A549 (cell line): ENCODE measurements around the gene TMEM87B. TPM values are rescaled to one million over a fixed set of nuclear protein-coding genes. Genes with fewer than 3 reads are reported as not detected.
A peak's percentile ranks its signal among the peaks of the same experiment; 100 is the strongest.

Source experiments
- ATAC-seq, 2 experiments: fragments of 200-7000 bp in 1 of 2; fragments of >200 bp in 1 of 2; cut with Nextera tagmentation in 1 of 2; cut with Tn5 transposase in 1 of 2; 3 replicates each; pipeline versions ENCODE4 v1.8.0 to v1.9.1; 2018 to 2020; ENCODE audit warnings: mild to moderate bottlenecking in 1 of 2, moderate library complexity in 1 of 2
- CTCF ChIA-PET: fragments of 300-600 bp; sonication (Branson Sonifier 250); formaldehyde crosslinking; extraction: SDS; loops from one replicate; lab custom pipeline; 2021; ENCODE audit warnings: antibody characterized with exemption, inconsistent platforms; lab: Yijun Ruan, JAX
- POLR2A ChIA-PET: fragments of 350-600 bp; formaldehyde crosslinking; extraction: SDS; loops from one replicate; lab custom pipeline; 2021; ENCODE audit warnings: antibody characterized with exemption, inconsistent platforms; lab: Yijun Ruan, JAX
- DNase-seq, 2 experiments: peaks; one replicate each; pipeline versions ENCODE4 v3.0.0 to v3.0.0-alpha.2; 2011 to 2016; ENCODE audit warnings: low read depth in 1 of 2, low spot score in 1 of 2
- FAIRE-seq: peaks from 2 replicates; lab custom pipeline; 2011; peaks lifted over from hg19 to GRCh38; lab: Jason Lieb, UNC
- H3K27ac ChIP-seq, 2 experiments: fragments of >200 bp; sonication (Bioruptor Twin); formaldehyde crosslinking; 3 replicates each; pipeline ENCODE4 v1.5.1; 2016 to 2017
- H3K4me1 ChIP-seq: fragments of >200 bp; sonication (Bioruptor Twin); formaldehyde crosslinking; 3 replicates; pipeline ENCODE4 v1.6.1; 2016
- H3K4me2 ChIP-seq: fragments of >200 bp; sonication (Bioruptor Twin); formaldehyde crosslinking; 3 replicates; pipeline ENCODE4 v1.6.1; 2016
- H3K4me3 ChIP-seq: fragments of >200 bp; sonication (Bioruptor Twin); formaldehyde crosslinking; 3 replicates; pipeline ENCODE4 v1.5.1; 2016
- H3K9me3 ChIP-seq: fragments of >200 bp; sonication (Bioruptor Twin); formaldehyde crosslinking; 3 replicates; pipeline ENCODE4 v1.6.1; 2016
- CEBPB ChIP-seq, 2 experiments: fragments of >200 bp in 1 of 2; sonication (Bioruptor Twin) in 1 of 2; formaldehyde crosslinking in 1 of 2; IDR thresholded peaks; 2 replicates each; pipeline ENCODE4 v1.6.1; 2012 to 2016
- CHD4 ChIP-seq: fragments of 200-600 bp; sonication (generic); IDR thresholded peaks from 2 replicates; pipeline ENCODE4 v1.6.1; 2016; ENCODE audit warnings: antibody characterized with exemption, mild to moderate bottlenecking, borderline replicate concordance
- ESRRA ChIP-seq: fragments of 150-350 bp; IDR thresholded peaks from 2 replicates; pipeline ENCODE4 v1.6.1; 2014; ENCODE audit warnings: mild to moderate bottlenecking, low read length, borderline replicate concordance
- FOSL2 ChIP-seq, 2 experiments: fragments of 450-650 bp in 1 of 2; fragments of >200 bp in 1 of 2; sonication (Bioruptor Twin) in 1 of 2; formaldehyde crosslinking; IDR thresholded peaks; 2 replicates each; pipeline versions ENCODE4 v1.5.0 to v1.6.1; 2016 to 2020; ENCODE audit warnings: mild to moderate bottlenecking in 1 of 2, moderate library complexity in 1 of 2
- FOXS1 ChIP-seq: fragments of 250-450 bp; sonication (Bioruptor Pico); IDR thresholded peaks from 2 replicates; pipeline ENCODE4 v1.5.0; 2020; ENCODE audit warnings: mild to moderate bottlenecking, moderate library complexity
- HDAC2 ChIP-seq: fragments of 200-600 bp; sonication (generic); IDR thresholded peaks from 2 replicates; pipeline ENCODE4 v1.6.1; 2016
- HOXA7 ChIP-seq: fragments of 250-450 bp; sonication (Bioruptor Pico); IDR thresholded peaks from 2 replicates; pipeline ENCODE4 v1.5.0; 2020; ENCODE audit warnings: mild to moderate bottlenecking, moderate library complexity
- JUN ChIP-seq, 2 experiments: fragments of >200 bp; sonication (Bioruptor Twin); formaldehyde crosslinking; IDR thresholded peaks; 2 replicates in 1 of 2; 3 replicates in 1 of 2; pipeline ENCODE4 v1.6.1; 2016 to 2017
- JUNB ChIP-seq: fragments of >200 bp; sonication (Bioruptor Twin); formaldehyde crosslinking; IDR thresholded peaks from 2 replicates; pipeline ENCODE4 v1.6.1; 2016
- MAZ ChIP-seq: fragments of 150-350 bp; IDR thresholded peaks from 2 replicates; pipeline ENCODE4 v1.6.1; 2014; ENCODE audit warnings: antibody characterized with exemption, low read depth, low read length, borderline replicate concordance
- PHF8 ChIP-seq: fragments of 200-600 bp; sonication (generic); IDR thresholded peaks from 2 replicates; pipeline ENCODE4 v1.6.1; 2016; ENCODE audit warnings: low read depth, mild to moderate bottlenecking, antibody characterized with exemption, moderate library complexity, borderline replicate concordance
- POLR2AphosphoS2 ChIP-seq: conservative IDR thresholded peaks from 2 replicates; pipeline ENCODE4 v1.6.1; 2012; ENCODE audit warnings: low read length, improper control_type of control experiment, inconsistent platforms
- RAD21 ChIP-seq, 2 experiments: fragments of >200 bp in 1 of 2; sonication (Bioruptor Twin) in 1 of 2; formaldehyde crosslinking in 1 of 2; IDR thresholded peaks in 1 of 2; conservative IDR thresholded peaks in 1 of 2; 2 replicates in 1 of 2; 3 replicates in 1 of 2; pipeline ENCODE4 v1.6.1; 2012 to 2018; ENCODE audit warnings: inconsistent platforms in 1 of 2
- RNF2 ChIP-seq: fragments of 200-600 bp; sonication (generic); IDR thresholded peaks from 2 replicates; pipeline ENCODE4 v1.6.1; 2016; ENCODE audit warnings: low read depth, mild to moderate bottlenecking, antibody characterized with exemption, moderate library complexity, borderline replicate concordance
- ZC3H11A ChIP-seq: fragments of 450-650 bp; IDR thresholded peaks from 2 replicates; pipeline ENCODE4 v1.6.1; 2014; ENCODE audit warnings: antibody characterized with exemption, mild to moderate bottlenecking
- ZNF302 ChIP-seq: fragments of 250-450 bp; sonication (Bioruptor Pico); IDR thresholded peaks from 2 replicates; pipeline ENCODE4 v1.9.0; 2021; ENCODE audit warnings: inconsistent platforms, mild to moderate bottlenecking, moderate library complexity
- WGBS: methylation state at CpG from one replicate; pipeline ENCODE4 v1.1.6; 2017; ENCODE audit errors: missing lambda C conversion rate; 5-methylcytosine and 5-hydroxymethylcytosine counted together
- polyA plus RNA-seq, 4 experiments: library from polyadenylated mRNA; depleted of rRNA in 3 of 4; stranded (reverse); fragments of >200 nt; fragmentation: RNase III in 1 of 4; extraction: RNeasy Plus Mini Kit Qiagen cat#74134 plus additional on column Dnase treatment in 1 of 4; gene quantifications; 2 replicates in 3 of 4; 3 replicates in 1 of 4; pipeline ENCODE4 v1.2.3, GENCODE V29; 2011 to 2017
- TF ChIP-seq, protein P1 (sequence below): fragments of >200 bp; sonication (Bioruptor Twin); formaldehyde crosslinking; IDR thresholded peaks from 2 replicates; pipeline ENCODE4 v1.6.1; 2016
- TF ChIP-seq, protein P2 (sequence below): fragments of 200-600 bp; sonication (generic); IDR thresholded peaks from 2 replicates; pipeline ENCODE4 v1.6.1; 2016; ENCODE audit warnings: antibody characterized with exemption, mild to moderate bottlenecking, moderate library complexity
- TF ChIP-seq, protein P3 (sequence below): fragments of 450-650 bp; IDR thresholded peaks from 2 replicates; pipeline ENCODE4 v1.6.1; 2014; ENCODE audit warnings: antibody characterized with exemption
- TF ChIP-seq, protein P4 (sequence below): IDR thresholded peaks from 2 replicates; pipeline ENCODE4 v1.6.1; 2012

TMEM87B gene
- polyA plus RNA-seq, 2 of the 4 experiments (the other 2 are of a cell fraction): 12.3 to 27.0 TPM

DNA sequence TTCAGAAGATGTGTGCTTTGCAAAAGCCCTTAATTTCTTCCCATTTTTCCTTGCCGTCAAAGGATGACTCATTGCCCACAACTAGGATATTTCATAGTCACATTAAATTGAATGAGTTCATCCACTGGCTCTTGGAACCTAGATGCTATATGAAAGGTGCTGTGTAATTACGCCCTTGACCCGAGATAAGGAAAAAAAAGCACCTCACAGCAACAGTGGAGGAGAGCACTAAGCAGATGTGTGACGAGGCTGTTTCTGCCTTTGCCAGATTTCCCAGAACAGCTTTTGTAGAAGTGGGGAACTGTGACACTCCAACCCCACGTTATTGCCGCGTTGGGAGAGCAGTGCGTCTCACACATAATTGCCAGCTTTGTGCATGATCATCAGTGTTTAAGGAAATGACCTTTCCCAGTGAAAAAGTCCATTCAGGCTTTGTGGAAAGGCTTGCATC, 33.3 kb upstream of the TMEM87B start:
- Histone ChIP-seq H3K27ac (no peak overlapping the region), H3K4me1 (no peaks in the 10 kb centered on the region), H3K4me2 (no peak overlapping the region), H3K9me3 (no peaks in the 10 kb centered on the region), H3K4me3 (no peak overlapping the region)
- CTCF ChIA-PET: interaction anchor here (0.8 kb wide), 1 partner anchor 134 kb away, joined by 4 read pairs; no protein-coding TSS in a partner anchor
- 77% methylated on average over 8 of the region's 8 CpGs for WGBS
- no peak for TF ChIP-seq JUN (IDR thresholded peaks at IDR 0.05)
- TF ChIP-seq, protein P1, sequence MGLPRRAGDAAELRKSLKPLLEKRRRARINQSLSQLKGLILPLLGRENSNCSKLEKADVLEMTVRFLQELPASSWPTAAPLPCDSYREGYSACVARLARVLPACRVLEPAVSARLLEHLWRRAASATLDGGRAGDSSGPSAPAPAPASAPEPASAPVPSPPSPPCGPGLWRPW: no peak
- no peak for TF ChIP-seq FOSL2 (IDR thresholded peaks at IDR 0.05)
- peak; percentile 30; the same call in 1 of the 2 replicates for TF ChIP-seq FOSL2 (CRISPR knock-in tag; IDR thresholded peaks at IDR 0.05)
- POLR2A ChIA-PET: no interaction called here
- FAIRE-seq: no peak
- no peak for DNase-seq
- no peak for ATAC-seq

DNA sequence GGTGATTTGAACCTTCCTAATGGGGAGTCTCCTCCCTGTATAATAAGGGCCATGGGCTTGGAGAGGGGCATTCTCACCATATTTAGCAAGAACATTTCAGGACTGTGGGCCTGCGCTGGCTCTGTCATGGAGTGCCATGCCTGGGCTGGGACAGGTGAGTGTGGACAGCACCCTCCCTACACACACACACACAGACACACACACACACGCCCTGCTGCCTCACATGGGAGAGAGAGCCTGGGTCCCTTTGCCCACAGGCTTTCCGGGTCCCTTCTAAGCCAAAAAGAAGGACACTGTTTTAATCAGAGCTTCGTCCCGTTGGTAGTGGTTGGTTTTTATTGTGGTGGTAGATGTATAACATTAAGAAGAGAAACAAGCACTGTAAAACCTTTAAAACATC, 31.4 kb upstream of the TMEM87B start:
- H3K9me3 ChIP-seq: no peaks in the 10 kb centered on the region
- H3K4me2 ChIP-seq: no peak overlapping the region
- FAIRE-seq (no peak), DNase-seq (no peak), ATAC-seq (no peak)
- H3K4me3 ChIP-seq: no peak overlapping the region
- CTCF ChIA-PET: interaction anchor here (1.8 kb wide), 1 partner anchor 68 kb away, joined by 4 read pairs; no protein-coding TSS in a partner anchor
- no peak overlapping the region for H3K27ac ChIP-seq
- no peaks in the 10 kb centered on the region for H3K4me1 ChIP-seq
- POLR2A ChIA-PET: no interaction called here
- 79% methylated on average over 5 of the region's 5 CpGs for WGBS
- TF ChIP-seq ZC3H11A: no peak
- no peak for TF ChIP-seq FOXS1 (CRISPR knock-in tag)
- TF ChIP-seq CHD4: no peak
- TF ChIP-seq, protein P2, sequence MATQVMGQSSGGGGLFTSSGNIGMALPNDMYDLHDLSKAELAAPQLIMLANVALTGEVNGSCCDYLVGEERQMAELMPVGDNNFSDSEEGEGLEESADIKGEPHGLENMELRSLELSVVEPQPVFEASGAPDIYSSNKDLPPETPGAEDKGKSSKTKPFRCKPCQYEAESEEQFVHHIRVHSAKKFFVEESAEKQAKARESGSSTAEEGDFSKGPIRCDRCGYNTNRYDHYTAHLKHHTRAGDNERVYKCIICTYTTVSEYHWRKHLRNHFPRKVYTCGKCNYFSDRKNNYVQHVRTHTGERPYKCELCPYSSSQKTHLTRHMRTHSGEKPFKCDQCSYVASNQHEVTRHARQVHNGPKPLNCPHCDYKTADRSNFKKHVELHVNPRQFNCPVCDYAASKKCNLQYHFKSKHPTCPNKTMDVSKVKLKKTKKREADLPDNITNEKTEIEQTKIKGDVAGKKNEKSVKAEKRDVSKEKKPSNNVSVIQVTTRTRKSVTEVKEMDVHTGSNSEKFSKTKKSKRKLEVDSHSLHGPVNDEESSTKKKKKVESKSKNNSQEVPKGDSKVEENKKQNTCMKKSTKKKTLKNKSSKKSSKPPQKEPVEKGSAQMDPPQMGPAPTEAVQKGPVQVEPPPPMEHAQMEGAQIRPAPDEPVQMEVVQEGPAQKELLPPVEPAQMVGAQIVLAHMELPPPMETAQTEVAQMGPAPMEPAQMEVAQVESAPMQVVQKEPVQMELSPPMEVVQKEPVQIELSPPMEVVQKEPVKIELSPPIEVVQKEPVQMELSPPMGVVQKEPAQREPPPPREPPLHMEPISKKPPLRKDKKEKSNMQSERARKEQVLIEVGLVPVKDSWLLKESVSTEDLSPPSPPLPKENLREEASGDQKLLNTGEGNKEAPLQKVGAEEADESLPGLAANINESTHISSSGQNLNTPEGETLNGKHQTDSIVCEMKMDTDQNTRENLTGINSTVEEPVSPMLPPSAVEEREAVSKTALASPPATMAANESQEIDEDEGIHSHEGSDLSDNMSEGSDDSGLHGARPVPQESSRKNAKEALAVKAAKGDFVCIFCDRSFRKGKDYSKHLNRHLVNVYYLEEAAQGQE: no peak
- TF ChIP-seq PHF8: no peak
- no peak for TF ChIP-seq CEBPB (IDR thresholded peaks at IDR 0.05)

DNA sequence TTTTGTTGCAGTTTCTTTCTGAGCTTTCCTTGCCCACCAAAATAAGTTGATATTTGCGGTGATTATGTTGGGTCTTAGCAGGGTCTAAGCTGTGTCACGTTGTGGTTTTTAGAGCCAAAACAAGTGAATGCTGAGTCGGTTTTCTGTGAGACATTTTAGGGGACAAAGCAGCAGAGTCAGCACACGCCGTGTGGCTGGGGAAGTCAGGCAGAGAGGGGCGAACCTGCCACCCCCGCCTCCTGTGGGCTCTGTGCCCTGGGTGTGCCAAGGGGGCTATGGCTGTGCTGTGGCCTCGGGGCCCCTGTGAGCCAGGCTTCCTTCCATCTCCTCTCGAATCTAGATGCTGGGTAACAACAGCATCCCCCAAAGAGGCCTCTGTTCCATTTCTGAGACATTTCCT, 30.8 kb upstream of the TMEM87B start:
- CTCF ChIA-PET: interaction anchor here (1.8 kb wide), 1 partner anchor 69 kb away, joined by 4 read pairs; no protein-coding TSS in a partner anchor
- WGBS: 64% methylated on average over 8 of the region's 9 CpGs
- TF ChIP-seq MAZ (no peak), JUNB (no peak), ESRRA (no peak), RAD21 (conservative IDR thresholded peaks at IDR 0.05 in 1 of 2, IDR thresholded peaks at IDR 0.05 in 1 of 2) (no peak), POLR2AphosphoS2 (no peak), HOXA7 (CRISPR knock-in tag) (no peak), HDAC2 (no peak), CEBPB (IDR thresholded peaks at IDR 0.05) (no peak), ZNF302 (CRISPR knock-in tag) (no peak), RNF2 (no peak)
- TF ChIP-seq, protein P2: no peak
- TF ChIP-seq, protein P3, sequence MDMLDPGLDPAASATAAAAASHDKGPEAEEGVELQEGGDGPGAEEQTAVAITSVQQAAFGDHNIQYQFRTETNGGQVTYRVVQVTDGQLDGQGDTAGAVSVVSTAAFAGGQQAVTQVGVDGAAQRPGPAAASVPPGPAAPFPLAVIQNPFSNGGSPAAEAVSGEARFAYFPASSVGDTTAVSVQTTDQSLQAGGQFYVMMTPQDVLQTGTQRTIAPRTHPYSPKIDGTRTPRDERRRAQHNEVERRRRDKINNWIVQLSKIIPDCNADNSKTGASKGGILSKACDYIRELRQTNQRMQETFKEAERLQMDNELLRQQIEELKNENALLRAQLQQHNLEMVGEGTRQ: no peak
- TF ChIP-seq, protein P4, sequence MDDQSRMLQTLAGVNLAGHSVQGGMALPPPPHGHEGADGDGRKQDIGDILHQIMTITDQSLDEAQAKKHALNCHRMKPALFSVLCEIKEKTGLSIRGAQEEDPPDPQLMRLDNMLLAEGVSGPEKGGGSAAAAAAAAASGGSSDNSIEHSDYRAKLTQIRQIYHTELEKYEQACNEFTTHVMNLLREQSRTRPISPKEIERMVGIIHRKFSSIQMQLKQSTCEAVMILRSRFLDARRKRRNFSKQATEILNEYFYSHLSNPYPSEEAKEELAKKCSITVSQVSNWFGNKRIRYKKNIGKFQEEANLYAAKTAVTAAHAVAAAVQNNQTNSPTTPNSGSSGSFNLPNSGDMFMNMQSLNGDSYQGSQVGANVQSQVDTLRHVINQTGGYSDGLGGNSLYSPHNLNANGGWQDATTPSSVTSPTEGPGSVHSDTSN: no peak
- TF ChIP-seq, all 56 proteins: peak for 0
- H3K4me2 ChIP-seq: no peak overlapping the region
- DNase-seq: no peak
- H3K9me3 ChIP-seq: no peaks in the 10 kb centered on the region
- H3K4me1 ChIP-seq: no peaks in the 10 kb centered on the region
- no peak for ATAC-seq
- FAIRE-seq: no peak
- no peak overlapping the region for H3K27ac ChIP-seq
- no peak overlapping the region for H3K4me3 ChIP-seq
- POLR2A ChIA-PET: no interaction called here
